NCI-H146 (cell line): ENCODE measurements around the gene PRSS1.
"Not testable (repeated sequence)": the region's sequence is repeated elsewhere in the genome, so short reads cannot be mapped to it uniquely, and the experiment has no call there.

ENCODE experiments used
- DNase-seq: peaks from one replicate; lab custom pipeline; 2025; lab: John Stamatoyannopoulos, UW

The PRSS1 gene

DNA sequence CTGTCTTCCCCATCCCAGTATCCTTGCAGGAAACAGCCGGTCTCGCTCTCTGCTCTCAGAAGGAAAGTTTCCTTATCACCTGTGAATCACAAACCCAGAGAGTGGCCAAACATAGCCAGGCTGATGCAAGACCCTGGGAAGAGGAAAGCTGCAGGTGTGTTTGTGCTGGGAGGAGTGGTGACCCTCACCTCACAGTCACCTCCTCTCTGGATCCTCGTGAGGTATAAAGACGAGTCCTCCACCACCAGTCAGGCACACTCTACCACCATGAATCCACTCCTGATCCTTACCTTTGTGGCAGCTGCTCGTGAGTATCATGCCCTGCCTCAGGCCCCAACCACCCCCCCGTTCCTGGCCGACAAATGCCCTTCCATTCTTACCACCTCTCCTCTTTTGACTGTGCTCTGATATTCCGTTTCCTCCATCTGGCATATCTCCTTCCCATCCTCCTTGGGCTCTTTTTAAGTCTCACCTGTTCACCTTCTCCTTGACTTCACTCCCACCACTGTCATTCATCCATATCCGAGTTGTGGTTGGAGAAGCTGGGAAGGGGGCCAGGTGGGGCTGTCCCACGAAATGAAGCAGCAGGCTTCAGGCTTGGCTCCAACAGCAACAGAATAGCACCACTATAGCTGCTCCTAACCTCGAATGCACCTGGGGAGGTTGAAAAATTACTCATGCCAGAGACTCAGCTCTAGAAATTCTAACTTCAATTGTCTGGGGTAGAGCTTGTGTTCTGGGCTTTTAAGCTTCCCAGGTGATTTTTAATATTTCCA is at the start of gene PRSS1:
PRSS1 (plus strand) TSS at position 255 of the 776 bp plus-strand sequence; CDS start at position 268, 13 bp downstream.
- DNase-seq: no peak

DNA sequence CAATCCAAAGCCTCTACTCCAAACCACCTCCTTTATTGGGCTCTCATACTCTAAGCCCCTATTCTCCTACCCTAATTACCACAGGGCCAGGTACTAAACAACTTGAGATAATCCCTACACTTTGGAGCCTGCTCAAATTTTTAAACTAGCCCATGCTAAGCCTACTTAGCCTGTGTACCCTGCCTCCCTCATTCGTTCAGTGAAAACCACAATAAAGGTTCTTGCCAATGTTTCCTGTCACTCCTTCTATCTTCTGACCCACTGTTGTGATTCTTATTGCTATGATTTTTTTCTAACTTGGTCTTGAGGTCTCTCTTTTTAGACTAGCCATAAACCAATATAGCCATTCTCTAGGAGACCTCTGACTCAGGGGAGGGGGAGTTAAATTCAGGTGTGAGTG is 48.3 kb upstream of the PRSS1 start:
- DNase-seq: not testable (repeated sequence)

DNA sequence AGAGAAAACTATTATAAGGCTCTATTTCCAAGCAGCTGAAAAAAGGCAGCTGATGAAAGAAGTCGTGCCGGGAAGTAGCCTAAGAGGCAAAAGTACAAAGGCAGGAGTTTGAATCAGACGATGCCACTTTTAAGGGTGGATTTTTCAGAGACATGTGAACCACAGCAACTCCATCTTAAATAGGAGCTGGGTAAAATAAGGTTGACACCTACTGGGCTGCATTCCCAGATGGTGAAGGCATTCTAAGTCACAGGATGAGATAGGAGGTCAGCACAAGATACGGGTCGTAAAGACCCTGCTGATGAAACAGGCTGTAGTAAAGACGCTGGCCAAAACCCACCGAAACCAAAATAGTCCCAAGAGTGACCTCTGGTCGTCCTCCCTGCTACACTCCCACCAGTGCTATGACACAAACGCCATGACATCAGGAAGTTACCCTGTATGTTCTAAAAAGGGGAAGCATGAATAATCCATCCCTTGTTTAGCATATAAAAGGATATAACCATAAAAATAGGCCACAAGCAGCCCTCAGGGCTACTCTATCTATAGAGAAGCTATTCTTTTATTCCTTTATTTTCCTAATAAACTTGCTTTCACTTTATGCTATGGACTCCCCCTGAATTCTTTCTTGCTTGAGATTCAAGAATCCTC is 45.5 kb upstream of the PRSS1 start:
- no peak for DNase-seq

DNA sequence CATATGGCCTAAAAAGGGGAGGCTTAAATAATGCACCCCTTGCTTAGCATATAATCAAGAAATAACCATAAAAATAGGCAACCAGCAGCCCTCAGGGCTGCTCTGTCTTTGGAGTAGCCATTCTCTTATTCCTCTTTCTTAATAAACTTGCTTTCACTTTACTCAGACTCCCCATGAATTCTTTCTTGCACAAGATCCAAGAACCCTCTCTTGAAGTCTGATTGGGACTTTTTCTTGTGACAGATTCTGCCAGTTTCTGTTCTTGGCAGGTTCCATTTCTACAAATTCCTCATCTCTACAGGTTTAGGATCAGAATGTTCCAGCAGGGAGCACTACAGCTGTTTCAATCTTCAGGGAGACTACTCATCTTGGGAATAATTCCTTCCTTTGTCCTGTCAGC is 40.5 kb upstream of the PRSS1 start:
- not testable (repeated sequence) for DNase-seq

DNA sequence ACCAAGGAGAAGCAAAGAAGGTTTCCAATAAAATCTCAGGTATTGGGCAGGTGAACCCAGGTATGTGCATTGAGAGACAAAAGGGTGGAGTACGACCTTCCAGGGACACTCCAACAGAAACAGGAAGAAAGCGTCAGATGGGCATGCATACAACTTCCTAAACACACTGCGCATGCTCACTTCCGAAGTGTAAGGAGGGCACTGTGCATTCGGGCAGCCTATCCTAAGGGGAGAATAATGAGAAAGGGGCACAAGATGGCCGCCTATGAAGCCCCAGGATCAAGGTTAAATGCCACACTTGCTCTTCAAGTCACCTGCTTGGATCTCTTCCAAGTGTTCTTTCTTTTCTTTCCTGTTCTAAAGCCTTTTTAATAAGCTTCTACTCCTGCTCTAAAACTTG is 39.4 kb upstream of the PRSS1 start:
- no peak for DNase-seq

DNA sequence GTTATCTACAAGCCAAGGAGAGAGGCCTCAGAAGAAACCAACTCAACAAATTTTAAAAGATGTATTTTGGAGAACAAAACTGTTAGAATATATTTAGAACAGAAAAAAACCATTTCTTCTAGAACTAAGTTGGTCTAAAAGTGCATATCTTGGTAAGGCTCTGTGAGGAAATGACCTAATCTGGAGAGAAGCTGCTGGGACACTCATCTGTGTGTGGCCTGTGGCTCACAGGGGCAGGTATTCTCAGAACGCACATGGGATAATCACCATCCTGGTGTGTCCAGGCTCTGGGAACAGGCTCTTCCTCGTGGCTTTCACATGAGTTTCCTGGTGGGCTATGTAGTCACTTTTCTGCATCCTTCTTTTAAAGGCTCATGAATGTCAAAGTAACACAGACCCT is 38.1 kb upstream of the PRSS1 start:
- no peak for DNase-seq

DNA sequence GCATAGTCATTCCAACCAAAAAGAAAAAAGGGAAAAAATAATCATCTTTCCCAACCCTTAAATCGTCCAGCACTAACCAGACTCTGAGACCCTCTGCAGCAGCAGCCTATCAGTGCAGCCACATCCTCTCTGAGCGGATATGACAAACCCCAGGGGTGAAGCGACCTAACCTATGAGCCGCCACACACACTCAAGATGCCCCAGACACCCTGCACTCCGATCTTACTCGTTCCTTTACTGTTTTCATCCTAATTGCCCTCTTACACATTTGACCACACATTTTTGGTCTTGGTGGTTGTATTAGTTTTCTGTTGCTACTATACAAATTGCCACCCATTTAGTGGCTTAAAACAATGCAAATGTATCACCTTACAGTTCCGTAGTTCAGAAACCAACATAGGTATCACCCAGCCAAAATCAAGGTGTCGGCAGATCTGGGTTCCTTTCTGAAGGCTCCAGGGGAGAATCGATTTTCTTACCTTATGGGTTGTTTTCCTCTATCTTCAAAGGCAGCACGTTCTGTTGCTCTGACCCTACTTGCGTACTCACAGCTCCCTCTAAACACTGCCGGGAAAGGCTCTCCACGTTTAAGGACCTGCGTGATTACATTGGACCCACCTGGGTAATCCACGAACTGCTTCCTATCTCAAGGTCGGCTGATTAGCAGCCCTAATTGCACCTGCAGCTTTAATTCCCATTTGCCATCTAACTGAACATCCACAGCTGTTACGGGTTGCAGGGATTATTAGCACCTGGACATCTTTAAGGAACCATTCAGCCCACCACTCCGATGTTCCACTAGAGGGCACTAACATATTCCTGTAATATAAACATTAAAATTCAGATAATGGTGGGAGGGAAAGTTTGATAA is 37.3 kb upstream of the PRSS1 start:
- DNase-seq: peak; percentile 32

DNA sequence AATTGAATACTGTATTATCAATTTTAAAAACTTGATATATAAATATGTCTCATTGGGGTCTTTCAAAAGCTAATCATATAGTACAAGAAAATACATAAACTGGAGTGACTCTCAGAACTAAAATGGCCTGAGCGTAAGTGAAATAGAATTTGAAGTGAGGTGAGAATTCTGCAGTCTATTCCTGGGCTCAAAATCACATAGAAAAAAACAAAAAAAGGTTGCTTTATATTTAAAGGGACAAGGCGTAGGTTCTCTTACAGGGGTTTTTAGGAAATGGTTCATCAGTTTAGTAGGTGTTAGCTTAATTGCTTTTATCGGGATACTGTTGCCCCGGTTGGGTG is 36.7 kb upstream of the PRSS1 start:
- DNase-seq: no peak

DNA sequence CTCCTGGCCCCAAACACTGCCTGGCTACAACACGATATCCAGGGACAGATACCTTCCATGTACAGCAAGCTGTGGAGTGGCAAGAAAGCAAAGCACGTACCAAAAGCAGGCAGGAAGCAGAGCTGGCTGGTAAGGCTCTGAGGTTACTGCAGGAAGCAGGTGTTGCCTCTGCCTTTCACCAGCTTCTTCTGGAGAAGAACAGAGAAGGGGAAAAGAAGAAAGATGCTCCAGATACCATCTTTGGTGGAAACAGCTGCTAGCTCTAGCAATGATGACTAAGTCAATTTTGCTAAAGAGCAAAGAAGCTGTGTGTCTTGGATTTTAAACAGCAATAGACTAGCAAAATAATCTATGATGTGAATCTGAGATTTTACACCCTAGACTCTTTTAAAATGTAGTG is 34.9 kb upstream of the PRSS1 start:
- no peak for DNase-seq

DNA sequence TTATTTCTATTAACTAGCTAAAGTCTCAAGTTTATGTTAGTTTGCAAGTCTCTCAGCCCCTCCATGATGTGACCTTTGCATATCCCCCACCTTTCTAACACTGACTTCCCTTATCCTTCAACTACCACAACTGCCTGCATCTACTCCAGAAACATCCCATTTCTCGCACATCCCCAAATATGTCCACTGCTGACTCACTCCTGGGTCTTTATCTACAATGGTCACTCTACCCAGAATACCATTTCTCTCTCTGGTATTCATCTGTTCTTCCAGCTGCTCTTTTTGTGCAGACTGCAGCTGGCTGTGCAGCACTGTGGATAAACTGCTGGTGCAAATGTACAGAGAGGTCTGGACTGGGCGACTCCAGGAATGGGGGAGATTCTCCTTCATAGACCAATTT is 32.7 kb upstream of the PRSS1 start:
- no peak for DNase-seq

DNA sequence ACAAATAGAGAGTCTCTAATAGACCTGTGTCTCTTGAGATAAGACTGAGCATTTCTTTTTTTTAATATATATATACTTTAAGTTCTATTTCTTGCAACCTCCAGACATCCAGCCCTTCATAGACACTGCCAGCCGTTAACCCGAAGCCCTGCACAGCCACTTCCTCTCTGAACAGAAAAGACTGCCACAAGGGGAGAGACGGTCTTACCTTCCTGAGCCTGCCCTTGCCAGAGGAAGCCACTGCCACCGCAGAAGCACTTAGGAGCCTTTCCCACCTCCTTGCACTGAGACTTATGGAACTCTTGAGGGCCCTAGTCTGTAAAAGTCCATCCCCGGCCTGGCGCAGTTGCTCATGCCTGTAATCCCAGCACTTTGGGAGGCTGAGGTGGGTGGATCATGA is 31.8 kb upstream of the PRSS1 start:
- DNase-seq: no peak

DNA sequence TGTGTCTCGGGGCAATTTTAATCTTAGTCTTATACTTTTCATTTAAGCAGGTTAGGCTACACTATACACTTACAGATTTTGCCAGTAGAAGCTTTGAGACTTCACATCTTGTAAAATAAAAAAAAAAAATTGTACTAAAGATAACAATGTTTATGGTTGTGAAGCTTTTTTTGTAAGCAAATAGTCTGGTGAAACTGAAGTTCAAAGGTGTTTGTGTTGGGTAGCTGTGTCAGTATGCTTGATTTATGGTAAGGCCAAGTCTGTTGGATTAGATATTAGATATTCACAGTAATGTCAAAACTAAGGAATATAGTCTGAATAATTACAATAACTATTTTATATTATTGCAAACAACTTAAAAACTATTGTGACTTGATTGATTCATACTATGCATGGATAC is 31.0 kb upstream of the PRSS1 start:
- DNase-seq: no peak

DNA sequence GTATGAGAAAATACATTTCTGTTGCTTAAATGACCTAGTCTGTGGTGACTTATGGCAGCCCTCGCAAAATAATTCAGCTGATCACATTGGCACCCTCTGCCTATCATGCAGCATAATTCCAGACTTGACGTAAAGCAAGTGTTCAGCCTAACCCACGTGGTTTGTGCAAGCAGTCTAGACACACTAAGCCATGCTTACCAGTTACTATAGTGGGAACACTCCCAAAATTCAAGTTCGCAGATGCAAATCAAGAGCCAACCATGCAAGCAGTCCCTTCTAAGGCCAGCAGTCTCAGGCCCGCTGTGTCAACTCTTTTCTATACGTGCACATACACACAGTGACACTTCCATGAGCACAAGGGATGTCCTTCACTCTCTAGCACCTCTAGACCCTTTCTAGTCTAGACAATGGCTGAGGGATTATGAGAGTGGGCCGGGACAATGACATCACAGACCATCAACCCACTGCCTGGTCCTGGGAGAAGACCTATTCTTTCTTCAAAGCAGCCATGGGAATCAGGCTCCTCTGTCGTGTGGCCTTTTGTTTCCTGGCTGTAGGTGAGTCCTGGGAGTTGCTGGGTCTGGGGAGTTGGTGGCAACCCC is 29.0 kb upstream of the PRSS1 start:
- DNase-seq: no peak

DNA sequence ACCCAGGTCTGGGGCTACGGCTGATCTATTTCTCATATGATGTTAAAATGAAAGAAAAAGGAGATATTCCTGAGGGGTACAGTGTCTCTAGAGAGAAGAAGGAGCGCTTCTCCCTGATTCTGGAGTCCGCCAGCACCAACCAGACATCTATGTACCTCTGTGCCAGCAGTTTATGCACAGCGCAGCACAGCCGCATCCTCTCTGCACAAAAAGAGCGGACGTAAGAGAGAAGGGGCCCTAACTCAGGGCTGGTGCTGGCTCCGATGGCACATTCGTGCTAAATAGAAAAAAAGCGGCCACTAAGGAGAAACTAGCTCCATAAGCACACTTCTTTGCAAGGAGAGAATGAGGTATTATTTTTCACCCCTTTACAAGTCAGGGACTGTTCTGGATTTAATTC is 28.3 kb upstream of the PRSS1 start:
- no peak for DNase-seq

DNA sequence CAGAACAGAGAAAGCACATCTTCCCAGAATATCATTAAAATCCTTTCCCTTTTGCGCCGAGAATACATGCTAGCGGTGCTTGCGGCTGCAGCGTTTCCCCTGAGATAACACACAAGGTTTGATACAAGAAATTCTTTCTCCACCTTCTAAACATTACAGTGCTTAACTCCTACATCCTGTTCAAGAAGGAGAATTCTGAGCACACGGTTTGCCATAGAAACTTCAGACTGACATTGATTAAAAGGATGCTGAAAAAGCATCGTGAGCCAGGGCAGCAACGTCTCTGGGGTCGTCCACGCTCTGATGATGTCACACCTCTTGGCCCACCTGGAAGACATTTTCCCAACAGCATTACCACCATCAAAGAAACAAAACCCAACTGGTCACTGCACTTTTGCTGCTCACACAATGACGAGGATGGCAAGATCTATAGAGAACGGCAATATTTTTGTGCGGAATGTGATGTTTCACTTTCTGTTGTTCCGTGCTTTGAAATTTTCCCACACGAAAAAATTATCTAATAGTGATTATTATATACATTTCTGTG is 27.0 kb upstream of the PRSS1 start:
- DNase-seq: no peak

DNA sequence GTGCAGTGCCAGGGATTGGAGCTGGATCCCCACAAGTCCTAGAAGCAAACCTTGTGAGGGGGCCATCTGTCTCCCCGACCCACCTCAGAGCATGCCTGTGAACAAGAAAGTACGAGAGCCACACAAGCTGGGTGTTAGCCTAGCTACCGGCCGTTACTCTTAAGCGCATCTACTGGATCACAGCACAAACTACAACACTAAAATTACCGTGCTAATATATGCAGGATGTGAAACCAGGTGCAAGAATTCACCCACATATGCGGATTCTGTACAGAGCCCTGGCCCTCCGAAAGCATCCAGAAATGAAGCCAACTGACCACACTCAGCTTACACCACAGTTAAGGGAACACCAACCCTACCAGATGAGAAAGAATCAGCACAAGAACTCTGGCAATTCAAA is 16.0 kb upstream of the PRSS1 start:
- DNase-seq: no peak

DNA sequence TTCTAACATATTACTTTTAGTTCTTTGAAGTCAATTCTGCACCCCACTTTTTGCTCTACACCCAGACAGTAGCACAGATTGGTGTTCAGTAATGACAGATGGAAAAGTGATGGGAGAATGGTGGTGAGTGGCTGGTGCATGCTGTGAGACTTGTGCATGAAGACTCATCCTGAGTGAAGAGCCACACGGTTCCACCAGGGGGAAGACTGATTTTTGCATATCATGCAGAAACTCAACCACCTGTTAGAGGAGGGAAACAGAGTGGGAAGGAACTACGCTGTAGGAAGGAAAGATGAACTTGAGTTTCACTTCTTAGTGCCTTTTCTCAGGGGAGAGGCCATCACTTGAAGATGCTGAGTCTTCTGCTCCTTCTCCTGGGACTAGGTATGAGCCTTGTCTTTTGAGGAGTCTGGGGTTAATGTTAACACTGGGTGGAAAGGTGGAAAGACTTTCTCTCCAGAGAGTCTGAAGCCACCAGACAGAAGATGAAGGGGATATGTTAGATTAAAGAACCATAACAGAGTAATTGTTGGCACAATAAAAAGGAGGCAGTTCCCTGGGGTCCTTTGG is 9.3 kb upstream of the PRSS1 start:
- DNase-seq: no peak

DNA sequence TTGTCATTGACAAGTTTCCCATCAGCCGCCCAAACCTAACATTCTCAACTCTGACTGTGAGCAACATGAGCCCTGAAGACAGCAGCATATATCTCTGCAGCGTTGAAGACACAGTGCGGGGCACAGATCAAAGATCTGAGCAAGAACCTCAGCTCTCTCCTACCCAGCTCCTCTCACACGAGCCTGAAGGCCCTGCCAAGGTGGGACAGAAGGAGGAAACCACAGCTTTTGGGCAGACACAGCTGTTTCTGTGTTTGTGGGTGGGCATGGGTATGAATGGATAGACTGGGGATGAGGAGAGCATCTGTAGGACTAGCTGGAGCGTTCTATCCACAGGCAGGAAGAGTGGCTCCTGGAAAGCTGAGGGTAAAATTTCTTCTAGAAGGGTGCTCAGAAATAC is 8.5 kb upstream of the PRSS1 start:
- no peak for DNase-seq

DNA sequence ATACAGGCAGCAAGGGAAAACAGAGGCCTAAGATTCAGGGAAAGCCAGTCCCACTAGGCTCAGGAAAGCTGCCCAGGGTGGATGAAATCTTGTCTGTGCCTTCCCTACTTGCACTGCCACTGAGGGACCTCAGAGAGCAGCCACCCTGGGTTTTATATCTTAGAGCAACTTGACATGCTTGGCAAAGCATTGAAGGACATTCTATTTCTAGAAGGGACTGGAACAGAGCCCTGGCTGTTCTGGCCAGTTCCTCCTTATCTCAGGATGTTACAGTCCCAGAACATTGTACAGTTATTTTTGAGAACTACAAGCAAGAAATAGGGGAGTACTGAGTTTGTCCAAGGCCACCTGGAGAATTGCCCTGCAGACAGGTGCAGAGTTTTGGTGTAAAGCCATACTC is 7.3 kb upstream of the PRSS1 start:
- DNase-seq: not testable (repeated sequence)

DNA sequence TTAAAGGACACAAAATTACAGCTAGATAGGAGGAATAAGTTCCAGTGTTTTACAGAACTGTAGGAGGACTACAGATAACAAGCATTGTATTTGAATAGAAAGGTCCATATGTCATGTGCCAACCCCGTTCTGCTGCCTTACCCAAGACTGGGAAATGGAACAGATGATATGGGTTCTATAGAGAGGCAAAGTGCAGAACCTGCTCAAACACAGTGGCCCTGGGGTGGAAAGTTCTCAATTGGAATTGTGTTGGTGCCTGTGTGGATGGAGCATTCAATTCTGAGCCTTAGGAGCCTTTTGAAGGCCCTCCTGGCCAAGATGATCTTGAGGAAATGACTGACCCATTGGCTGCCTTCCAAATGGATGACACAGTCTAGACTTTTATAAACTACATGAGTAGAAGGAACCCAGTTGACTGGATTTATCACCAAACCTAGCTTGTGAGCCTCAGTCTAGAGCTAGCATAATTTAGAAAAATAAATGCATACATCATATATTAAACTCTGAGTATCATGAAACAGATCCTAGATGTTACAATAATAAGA is 4.1 kb upstream of the PRSS1 start:
- DNase-seq: no peak

DNA sequence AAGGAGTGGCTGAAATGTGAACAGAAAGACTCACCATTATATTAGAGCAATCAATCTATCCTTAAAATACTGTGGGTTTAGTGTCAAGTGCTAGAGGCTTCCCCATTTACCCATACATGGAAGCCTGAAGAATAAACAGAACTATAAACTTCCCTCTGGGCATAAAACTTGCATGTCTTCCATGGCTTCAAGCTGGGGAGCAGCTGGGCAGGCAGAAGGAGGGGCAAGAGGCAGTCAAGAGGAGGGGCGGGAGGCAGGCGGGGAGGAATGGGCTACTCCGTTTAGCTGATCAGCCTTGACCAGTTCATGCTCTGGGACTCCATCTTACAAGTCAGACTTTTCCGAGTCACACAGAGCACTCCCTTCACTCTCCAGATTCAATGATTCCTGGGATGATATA is 3.5 kb upstream of the PRSS1 start:
- DNase-seq: no peak

DNA sequence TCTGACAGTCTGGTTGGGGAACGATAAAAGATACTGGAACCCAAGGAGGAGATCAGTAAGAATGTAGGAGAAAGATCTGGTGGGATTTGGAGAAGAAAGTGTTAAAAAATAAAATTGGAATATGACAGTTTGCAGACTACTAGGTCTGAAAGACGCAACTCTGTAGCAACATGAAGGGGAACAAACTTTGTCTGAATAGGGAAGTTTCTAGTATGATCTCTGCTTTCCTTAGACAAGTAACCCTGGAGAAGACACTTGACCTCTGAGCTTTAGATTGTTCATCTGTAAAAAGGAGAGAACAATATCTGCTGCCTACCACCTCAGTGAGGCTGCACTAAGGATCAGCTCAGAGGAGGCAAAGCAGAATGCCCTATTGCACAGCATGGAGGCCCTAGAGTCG is 3.0 kb upstream of the PRSS1 start:
- DNase-seq: no peak
